ENCODE results near the gene PCBP3. TPM values are rescaled to one million over a fixed set of nuclear protein-coding genes. Genes with fewer than 3 reads are reported as not detected.

Gene PCBP3
- total and polyA plus RNA-seq, 2 donors from 2014 or later = 2.3 to 5.4 TPM

DNA sequence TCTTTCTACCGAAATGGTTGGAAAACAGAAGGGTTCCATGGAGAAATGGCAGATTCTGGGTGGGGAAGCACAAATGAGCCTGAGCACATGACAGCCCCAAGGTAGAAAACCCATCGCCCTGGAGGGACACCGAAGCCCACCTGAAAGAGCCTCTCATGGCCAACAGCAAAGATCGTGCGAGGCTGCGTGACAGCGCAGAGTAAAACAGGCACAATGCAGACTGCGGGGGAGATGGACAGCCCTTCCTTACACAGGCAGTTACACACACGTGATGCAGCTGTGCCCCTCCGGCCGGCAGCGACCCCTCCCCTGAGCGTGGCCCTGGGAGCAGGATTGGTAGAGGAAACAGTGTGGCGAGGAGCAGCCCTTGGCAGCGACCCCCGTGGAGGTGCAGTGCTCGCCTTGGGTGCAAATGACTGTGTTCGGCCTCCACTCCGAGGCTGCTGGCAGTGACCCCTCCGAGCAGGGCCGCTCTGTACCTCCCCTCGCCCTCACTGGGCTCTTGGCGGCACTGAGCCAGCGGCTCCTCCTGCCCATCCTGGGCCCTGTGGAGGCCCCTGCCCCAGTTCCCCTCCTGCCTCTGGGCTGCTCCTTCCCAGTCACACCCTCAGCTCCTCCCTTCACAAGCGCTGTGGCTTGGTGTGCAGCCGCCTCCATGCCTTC lies 217.1 kb downstream of the PCBP3 start:
- DNase-seq (peak in 2 of 5 donors; percentile 32 to 49), FAIRE-seq (no peak)
- Histone ChIP-seq H3K9me3 (ENCODE audit: control insufficient read depth in 2 of 3, insufficient read depth in 1 of 3, low read length in 3 of 3) (no peaks in the 10 kb centered on the region), H3K9ac (ENCODE audit: low read length in 3 of 3) (no peak overlapping the region), H3K36me3 (ENCODE audit: control insufficient read depth in 2 of 3, insufficient read depth in 3 of 3, low read length in 3 of 3) (no peaks in the 10 kb centered on the region), H3K4me3 (ENCODE audit: low read length in 3 of 3) (no peak overlapping the region), H3K27ac (ENCODE audit: low read depth in 2 of 2, low read length in 2 of 2) (no peak overlapping the region), H3K4me1 (ENCODE audit: control insufficient read depth in 2 of 3, insufficient read depth in 2 of 3, low read depth in 1 of 3, low read length in 3 of 3) (no peaks in the 10 kb centered on the region), H3K27me3 (ENCODE audit: control insufficient read depth, insufficient read depth, low read length) (no peaks in the 10 kb centered on the region)
- TF ChIP-seq, protein P1, sequence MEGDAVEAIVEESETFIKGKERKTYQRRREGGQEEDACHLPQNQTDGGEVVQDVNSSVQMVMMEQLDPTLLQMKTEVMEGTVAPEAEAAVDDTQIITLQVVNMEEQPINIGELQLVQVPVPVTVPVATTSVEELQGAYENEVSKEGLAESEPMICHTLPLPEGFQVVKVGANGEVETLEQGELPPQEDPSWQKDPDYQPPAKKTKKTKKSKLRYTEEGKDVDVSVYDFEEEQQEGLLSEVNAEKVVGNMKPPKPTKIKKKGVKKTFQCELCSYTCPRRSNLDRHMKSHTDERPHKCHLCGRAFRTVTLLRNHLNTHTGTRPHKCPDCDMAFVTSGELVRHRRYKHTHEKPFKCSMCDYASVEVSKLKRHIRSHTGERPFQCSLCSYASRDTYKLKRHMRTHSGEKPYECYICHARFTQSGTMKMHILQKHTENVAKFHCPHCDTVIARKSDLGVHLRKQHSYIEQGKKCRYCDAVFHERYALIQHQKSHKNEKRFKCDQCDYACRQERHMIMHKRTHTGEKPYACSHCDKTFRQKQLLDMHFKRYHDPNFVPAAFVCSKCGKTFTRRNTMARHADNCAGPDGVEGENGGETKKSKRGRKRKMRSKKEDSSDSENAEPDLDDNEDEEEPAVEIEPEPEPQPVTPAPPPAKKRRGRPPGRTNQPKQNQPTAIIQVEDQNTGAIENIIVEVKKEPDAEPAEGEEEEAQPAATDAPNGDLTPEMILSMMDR (IDR thresholded peaks at IDR 0.05; ENCODE audit: borderline replicate concordance, extremely low read depth, insufficient read depth) = no peak
- intact Hi-C loops (cut with DNase I) = no loop called here

DNA sequence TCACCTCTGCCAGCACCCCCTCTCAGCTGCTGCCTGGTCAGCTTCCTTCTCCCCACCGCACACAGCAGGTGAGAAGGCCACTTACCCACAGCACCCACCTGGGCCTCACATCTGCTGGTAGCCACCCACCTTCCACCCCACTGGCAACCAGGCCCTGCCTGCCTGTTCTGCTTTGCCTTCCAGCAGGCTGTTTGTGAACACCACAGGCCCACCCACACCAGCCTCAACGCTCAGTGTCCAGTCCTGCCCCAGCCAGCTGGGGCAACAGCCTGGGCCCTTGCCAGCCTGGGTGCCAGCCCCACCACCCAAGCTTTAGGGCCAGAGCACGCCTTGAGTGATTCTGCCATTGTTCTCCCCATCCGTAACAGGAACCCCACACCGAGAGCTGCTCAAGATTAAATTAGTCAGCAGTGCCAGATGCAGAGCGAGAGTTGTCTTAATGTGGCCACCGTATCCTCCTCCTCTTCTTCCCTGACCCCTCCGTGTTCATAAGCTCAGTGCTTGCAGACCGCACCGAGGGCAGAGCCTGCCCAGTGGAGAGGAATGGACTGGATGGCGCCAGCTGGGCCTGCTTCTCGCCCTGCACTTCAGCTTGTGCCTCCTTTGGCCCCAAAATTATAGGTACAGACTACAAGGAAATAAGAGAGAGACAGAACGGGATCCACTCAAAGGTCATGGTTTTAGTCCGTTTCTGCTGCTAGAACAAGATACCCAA lies 217.8 kb downstream of the PCBP3 start:
- FAIRE-seq = no peak
- TF ChIP-seq, protein P1 (IDR thresholded peaks at IDR 0.05; ENCODE audit: borderline replicate concordance, extremely low read depth, insufficient read depth) = no peak

DNA sequence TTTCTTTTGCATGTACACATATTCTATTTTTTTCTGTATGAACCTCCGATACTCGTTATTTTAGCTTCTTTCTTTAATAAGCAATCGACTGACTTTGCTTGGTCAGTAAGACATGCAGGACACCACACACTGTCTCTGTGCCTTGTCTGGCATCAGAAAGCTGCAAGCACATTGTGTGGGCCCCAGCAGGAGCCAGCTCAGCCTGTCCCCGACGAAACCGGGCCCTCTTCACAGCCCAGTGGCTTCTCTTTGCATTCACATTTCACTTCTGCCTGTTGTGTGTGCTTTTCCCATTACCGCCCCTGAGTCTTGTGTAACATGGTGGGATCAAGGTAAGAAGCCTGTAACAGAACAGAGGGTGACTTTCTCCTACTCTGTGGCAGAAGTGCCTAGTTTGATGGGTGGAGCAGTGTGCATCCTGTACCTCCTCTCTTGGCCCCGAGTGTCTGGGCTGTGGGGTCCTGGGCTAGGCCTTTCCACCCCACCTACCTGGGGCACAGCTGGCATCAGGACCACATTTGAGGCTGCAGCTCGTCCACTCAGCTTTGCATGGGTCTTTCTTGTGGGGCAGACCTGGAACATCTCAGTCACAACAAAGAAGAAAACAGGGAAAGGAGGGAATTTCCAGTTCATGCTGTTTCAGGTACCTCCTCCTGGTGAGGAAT lies 219.2 kb downstream of the PCBP3 start:
- intact Hi-C loops (cut with DNase I) = no loop called here
- TF ChIP-seq, protein P1 (IDR thresholded peaks at IDR 0.05; ENCODE audit: borderline replicate concordance, extremely low read depth, insufficient read depth) = no peak
- no peak for FAIRE-seq
- no peak overlapping the region for H3K27ac ChIP-seq (ENCODE audit: low read depth in 2 of 2, low read length in 2 of 2)
- H3K27me3 ChIP-seq (ENCODE audit: control insufficient read depth, insufficient read depth, low read length) = no peaks in the 10 kb centered on the region
- no peaks in the 10 kb centered on the region for H3K36me3 ChIP-seq (ENCODE audit: control insufficient read depth in 2 of 3, insufficient read depth in 3 of 3, low read length in 3 of 3)
- no peaks in the 10 kb centered on the region for H3K9me3 ChIP-seq (ENCODE audit: control insufficient read depth in 2 of 3, insufficient read depth in 1 of 3, low read length in 3 of 3)
- H3K4me3 ChIP-seq (ENCODE audit: low read length in 3 of 3) = no peak overlapping the region
- no peaks in the 10 kb centered on the region for H3K4me1 ChIP-seq (ENCODE audit: control insufficient read depth in 2 of 3, insufficient read depth in 2 of 3, low read depth in 1 of 3, low read length in 3 of 3)
- no peak overlapping the region for H3K9ac ChIP-seq (ENCODE audit: low read length in 3 of 3)
- DNase-seq = peak in 2 of 5 donors; percentile 41 to 49

More for the DNA sequence above, 217.8 kb downstream of the PCBP3 start:
- peak in 2 of 5 donors; percentile 23 to 50 for DNase-seq
- no peak overlapping the region for H3K4me3 ChIP-seq (ENCODE audit: low read length in 3 of 3)
- H3K9ac ChIP-seq (ENCODE audit: low read length in 3 of 3) = no peak overlapping the region
- H3K27me3 ChIP-seq (ENCODE audit: control insufficient read depth, insufficient read depth, low read length) = no peaks in the 10 kb centered on the region
- H3K36me3 ChIP-seq (ENCODE audit: control insufficient read depth in 2 of 3, insufficient read depth in 3 of 3, low read length in 3 of 3) = no peaks in the 10 kb centered on the region
- no peak overlapping the region for H3K27ac ChIP-seq (ENCODE audit: low read depth in 2 of 2, low read length in 2 of 2)
- H3K4me1 ChIP-seq (ENCODE audit: control insufficient read depth in 2 of 3, insufficient read depth in 2 of 3, low read depth in 1 of 3, low read length in 3 of 3) = no peaks in the 10 kb centered on the region
- intact Hi-C loops (cut with DNase I) = no loop called here
- no peaks in the 10 kb centered on the region for H3K9me3 ChIP-seq (ENCODE audit: control insufficient read depth in 2 of 3, insufficient read depth in 1 of 3, low read length in 3 of 3)

All from kidney (tissue), 14 donors.